PC-3 (cell line): ENCODE measurements around the gene CYB5R3.

Source experiments
- CTCF ChIP-seq: fragments of 300-600 bp; sonication (generic); conservative IDR thresholded peaks from 2 replicates; pipeline ENCODE4 v1.5.1; 2017; ENCODE audit warnings: antibody characterized with exemption, low read depth, mild to moderate bottlenecking, low read length
- EZH2 ChIP-seq: fragments of 300-600 bp; sonication (generic); IDR thresholded peaks from one replicate; pipeline ENCODE4 v1.6.1; 2017; ENCODE audit warnings: antibody characterized with exemption, mild to moderate bottlenecking, low read length; ENCODE audit not compliant: unreplicated experiment
- EZH2phosphoT487 ChIP-seq: fragments of 300-600 bp; sonication (generic); IDR thresholded peaks from 2 replicates; pipeline ENCODE4 v1.6.1; 2018; ENCODE audit warnings: mild to moderate bottlenecking, antibody characterized with exemption, low read length, borderline replicate concordance

- no peak for TF ChIP-seq CTCF
- TF ChIP-seq EZH2phosphoT487: no peak
- no peak for TF ChIP-seq EZH2
Measured at GRCh38 chr22:42637555-42637954, 11.6 kb downstream of the CYB5R3 start.
